IPS DF 4.7 (cell line): ENCODE results near the gene ACTRT2.

Experiments used
- DNase-seq: peaks from one replicate; pipeline ENCODE4 v3.0.0-alpha.2; 2013; ENCODE audit warnings: low spot score; ENCODE audit errors: extremely low read depth

ACTRT2 gene

GRCh38 chr1:3052501-3052900 is 31.2 kb downstream of the ACTRT2 start:
- DNase-seq = no peak

GRCh38 chr1:3053366-3053980 is 32.2 kb downstream of the ACTRT2 start:
- no peak for DNase-seq

GRCh38 chr1:3053986-3054385 is 32.7 kb downstream of the ACTRT2 start:
- no peak for DNase-seq

GRCh38 chr1:3054474-3054873 is 33.2 kb downstream of the ACTRT2 start:
- no peak for DNase-seq

GRCh38 chr1:3055051-3055450 is 33.8 kb downstream of the ACTRT2 start:
- DNase-seq = no peak

- DNase-seq = no peak
Measured at GRCh38 chr1:3056641-3057040, 35.4 kb downstream of the ACTRT2 start.

GRCh38 chr1:3058263-3059030 is 37.2 kb downstream of the ACTRT2 start:
- DNase-seq = no peak

- no peak for DNase-seq
Measured at GRCh38 chr1:3060127-3060526, 38.9 kb downstream of the ACTRT2 start.

- DNase-seq = no peak
Measured at GRCh38 chr1:3060601-3061551, 39.6 kb downstream of the ACTRT2 start.

GRCh38 chr1:3061566-3061965 is 40.3 kb downstream of the ACTRT2 start:
- DNase-seq = no peak

- DNase-seq = no peak
Measured at GRCh38 chr1:3061981-3062615, 40.8 kb downstream of the ACTRT2 start.

GRCh38 chr1:3062616-3063378 is 41.5 kb downstream of the ACTRT2 start:
- no peak for DNase-seq

- DNase-seq = no peak
Measured at GRCh38 chr1:3063379-3064295, 42.4 kb downstream of the ACTRT2 start.

GRCh38 chr1:3064296-3064850 is 43.1 kb downstream of the ACTRT2 start:
- no peak for DNase-seq

- DNase-seq = no peak
Measured at GRCh38 chr1:3064901-3065300, 43.6 kb downstream of the ACTRT2 start.

- DNase-seq = no peak
Measured at GRCh38 chr1:3065396-3065795, 44.1 kb downstream of the ACTRT2 start.

GRCh38 chr1:3065797-3066196 is 44.5 kb downstream of the ACTRT2 start:
- DNase-seq = no peak

- no peak for DNase-seq
Measured at GRCh38 chr1:3066250-3066711, 45.0 kb downstream of the ACTRT2 start.

- no peak for DNase-seq
Measured at GRCh38 chr1:3066826-3067225, 45.6 kb downstream of the ACTRT2 start.
